Left ventricle myocardium inferior (tissue), 1 donor: ENCODE results near the gene CNKSR3. TPM values are rescaled to one million over a fixed set of nuclear protein-coding genes. Genes with fewer than 3 reads are reported as not detected.

ENCODE experiments used
- DNase-seq: peaks from one replicate; pipeline ENCODE4 v3.0.0-alpha.2; 2020
- H3K27ac ChIP-seq: fragments of 200-600 bp; replicated peaks from 2 replicates; pipeline ENCODE4 v1.8.0; 2021
- H3K27me3 ChIP-seq: fragments of 200-600 bp; 2 replicates; pipeline ENCODE4 v1.8.0; 2021; ENCODE audit warnings: low read depth
- H3K36me3 ChIP-seq: fragments of 200-600 bp; 2 replicates; pipeline ENCODE4 v1.8.0; 2021
- H3K4me1 ChIP-seq: fragments of 200-600 bp; 2 replicates; pipeline ENCODE4 v1.8.0; 2021
- H3K4me3 ChIP-seq: fragments of 200-600 bp; 2 replicates; pipeline ENCODE4 v1.8.0; 2021; ENCODE audit warnings: mild to moderate bottlenecking, moderate library complexity
- H3K9me3 ChIP-seq: fragments of 200-600 bp; replicated peaks from 2 replicates; pipeline ENCODE4 v1.8.0; 2021
- intact Hi-C: fragments of 100-400 bp; cut with micrococcal nuclease; formaldehyde crosslinking; loops from one replicate; pipeline ENCODE4 v1.11.0; 2022
- total RNA-seq: library from RNA; stranded (reverse); fragmentation: NEBNext Ultra II Directional; extraction: Animal tissue kit (Norgen Biotek cat#: 25700); gene quantifications from one replicate; pipeline ENCODE4 v1.2.1, GENCODE V29; 2021
- TF ChIP-seq, protein P1 (sequence below): fragments of 200-600 bp; IDR thresholded peaks from 2 replicates; pipeline ENCODE4 v1.8.0; 2021; ENCODE audit warnings: antibody characterized with exemption, mild to moderate bottlenecking, borderline replicate concordance
- donor health status: DM: no; HTN: yes; CAD: no; lungs with severe emphysema.

The CNKSR3 gene
- total RNA-seq, 1 donor from 2014 or later, result 20.3 TPM

DNA sequence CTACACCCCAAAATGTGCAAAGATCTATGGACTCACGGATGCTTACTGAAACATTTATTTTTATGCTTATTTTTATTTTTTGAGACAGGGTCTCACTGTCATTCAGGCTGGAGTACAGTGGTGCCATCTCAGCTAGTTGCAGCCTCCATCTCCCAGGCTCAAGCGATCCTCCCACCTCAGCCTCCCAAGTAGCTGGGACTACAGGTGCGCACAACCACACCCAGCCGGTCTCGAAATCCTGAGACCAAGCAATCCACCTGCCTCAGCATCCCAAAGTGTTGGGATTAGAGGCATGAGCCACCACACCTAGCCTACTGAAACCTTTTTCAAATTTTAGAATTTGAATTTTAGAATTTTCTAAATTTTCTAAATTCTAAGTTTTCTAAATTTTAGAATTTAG is 103.0 kb downstream of the CNKSR3 start:
- no peak overlapping the region for H3K4me3 ChIP-seq
- no peak for DNase-seq
- no peaks in the 10 kb centered on the region for H3K27me3 ChIP-seq
- TF ChIP-seq, protein P1, sequence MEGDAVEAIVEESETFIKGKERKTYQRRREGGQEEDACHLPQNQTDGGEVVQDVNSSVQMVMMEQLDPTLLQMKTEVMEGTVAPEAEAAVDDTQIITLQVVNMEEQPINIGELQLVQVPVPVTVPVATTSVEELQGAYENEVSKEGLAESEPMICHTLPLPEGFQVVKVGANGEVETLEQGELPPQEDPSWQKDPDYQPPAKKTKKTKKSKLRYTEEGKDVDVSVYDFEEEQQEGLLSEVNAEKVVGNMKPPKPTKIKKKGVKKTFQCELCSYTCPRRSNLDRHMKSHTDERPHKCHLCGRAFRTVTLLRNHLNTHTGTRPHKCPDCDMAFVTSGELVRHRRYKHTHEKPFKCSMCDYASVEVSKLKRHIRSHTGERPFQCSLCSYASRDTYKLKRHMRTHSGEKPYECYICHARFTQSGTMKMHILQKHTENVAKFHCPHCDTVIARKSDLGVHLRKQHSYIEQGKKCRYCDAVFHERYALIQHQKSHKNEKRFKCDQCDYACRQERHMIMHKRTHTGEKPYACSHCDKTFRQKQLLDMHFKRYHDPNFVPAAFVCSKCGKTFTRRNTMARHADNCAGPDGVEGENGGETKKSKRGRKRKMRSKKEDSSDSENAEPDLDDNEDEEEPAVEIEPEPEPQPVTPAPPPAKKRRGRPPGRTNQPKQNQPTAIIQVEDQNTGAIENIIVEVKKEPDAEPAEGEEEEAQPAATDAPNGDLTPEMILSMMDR, result no peak
- intact Hi-C loops, result no loop called here
- peaks cover 50% of the 10 kb centered on the region for H3K4me1 ChIP-seq
- peaks cover 19% of the 10 kb centered on the region for H3K36me3 ChIP-seq
- H3K9me3 ChIP-seq, result no peaks in the 10 kb centered on the region
- no peak overlapping the region for H3K27ac ChIP-seq

DNA sequence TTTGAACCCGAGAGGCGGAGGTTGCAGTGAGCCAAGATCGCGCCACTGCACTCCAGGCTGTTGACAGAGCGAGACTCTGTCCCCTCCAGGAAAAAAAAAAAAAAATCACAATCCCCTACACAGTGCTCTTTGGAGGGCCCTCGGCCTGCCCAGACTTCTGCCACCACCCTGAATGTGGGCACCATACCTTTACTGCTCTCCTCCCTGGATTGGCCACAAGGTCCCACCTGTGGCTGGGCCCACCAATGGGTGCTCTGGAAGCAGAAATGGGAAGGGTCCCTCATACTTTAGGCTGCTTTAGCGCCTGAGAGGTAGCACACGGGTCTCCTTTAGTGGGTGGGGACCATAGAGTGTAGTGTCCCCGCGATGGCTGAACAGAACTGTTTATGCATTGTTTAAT is 103.6 kb downstream of the CNKSR3 start:
- Histone ChIP-seq H3K9me3 (no peaks in the 10 kb centered on the region), H3K36me3 (peaks cover 19% of the 10 kb centered on the region), H3K27ac (no peak overlapping the region), H3K4me1 (peaks cover 45% of the 10 kb centered on the region), H3K27me3 (no peaks in the 10 kb centered on the region), H3K4me3 (no peak overlapping the region)
- no peak for DNase-seq
- TF ChIP-seq, protein P1, result no peak
- intact Hi-C loops, result no loop called here

DNA sequence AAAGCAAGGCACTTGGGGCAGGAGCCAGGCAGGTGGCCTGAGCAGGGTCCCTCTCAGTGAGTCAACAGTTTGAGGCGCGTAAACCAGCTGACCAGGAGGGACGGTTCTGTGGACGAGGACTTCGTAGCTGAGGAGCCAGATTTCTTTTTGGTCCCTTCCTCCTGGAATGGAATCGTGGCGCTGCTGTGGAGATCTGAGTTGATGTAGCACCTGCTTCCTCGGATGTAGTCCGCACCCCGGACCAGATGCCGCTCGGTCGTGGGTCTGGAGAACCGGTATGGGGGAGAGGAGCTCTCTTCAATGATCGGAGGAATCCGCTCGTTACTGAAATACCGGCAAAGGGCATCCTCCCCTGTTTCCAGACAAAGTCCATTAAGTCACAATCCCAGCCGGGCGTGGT is 104.2 kb downstream of the CNKSR3 start:
- intact Hi-C loops, result no loop called here
- TF ChIP-seq, protein P1, result no peak

DNA sequence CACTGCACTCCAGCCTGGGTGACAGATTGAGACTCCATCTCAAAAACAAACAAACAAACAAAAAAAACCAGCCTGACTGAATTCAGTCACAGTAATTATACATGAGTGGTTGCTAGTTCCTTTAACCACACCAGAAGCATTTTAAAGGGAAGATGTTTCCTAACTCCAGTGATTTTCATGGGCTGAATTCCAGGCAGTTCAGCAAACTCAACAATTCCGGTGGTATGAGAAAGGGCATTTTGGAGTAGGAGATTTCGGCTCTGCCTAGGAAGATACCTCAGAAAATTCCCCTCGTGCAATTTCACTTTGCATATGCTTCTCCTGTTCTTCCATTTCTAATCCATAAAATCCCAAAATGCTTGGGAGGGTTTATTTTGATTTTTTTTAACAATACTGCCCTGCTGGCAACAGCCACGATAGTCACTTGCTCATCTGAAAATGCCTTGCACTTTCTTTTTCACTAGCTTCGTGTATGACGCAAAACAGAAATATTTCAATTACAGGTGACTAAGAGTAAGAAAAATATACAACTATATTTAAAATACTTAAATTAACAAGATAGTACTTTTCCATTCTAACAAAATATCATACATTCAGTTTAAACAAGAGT is 105.6 kb downstream of the CNKSR3 start:
- Histone ChIP-seq H3K27ac (no peak overlapping the region), H3K27me3 (no peaks in the 10 kb centered on the region), H3K9me3 (no peaks in the 10 kb centered on the region), H3K4me1 (peaks cover 25% of the 10 kb centered on the region), H3K36me3 (peaks cover 31% of the 10 kb centered on the region), H3K4me3 (no peak overlapping the region)
- TF ChIP-seq, protein P1, result no peak
- no peak for DNase-seq
- intact Hi-C loops, result no loop called here

More for the DNA sequence above, 104.2 kb downstream of the CNKSR3 start:
- H3K27me3 ChIP-seq, result no peaks in the 10 kb centered on the region
- H3K36me3 ChIP-seq, result peaks cover 25% of the 10 kb centered on the region
- peaks cover 39% of the 10 kb centered on the region for H3K4me1 ChIP-seq
- H3K9me3 ChIP-seq, result no peaks in the 10 kb centered on the region
- H3K4me3 ChIP-seq, result no peak overlapping the region
- no peak overlapping the region for H3K27ac ChIP-seq
- DNase-seq, result no peak

DNA sequence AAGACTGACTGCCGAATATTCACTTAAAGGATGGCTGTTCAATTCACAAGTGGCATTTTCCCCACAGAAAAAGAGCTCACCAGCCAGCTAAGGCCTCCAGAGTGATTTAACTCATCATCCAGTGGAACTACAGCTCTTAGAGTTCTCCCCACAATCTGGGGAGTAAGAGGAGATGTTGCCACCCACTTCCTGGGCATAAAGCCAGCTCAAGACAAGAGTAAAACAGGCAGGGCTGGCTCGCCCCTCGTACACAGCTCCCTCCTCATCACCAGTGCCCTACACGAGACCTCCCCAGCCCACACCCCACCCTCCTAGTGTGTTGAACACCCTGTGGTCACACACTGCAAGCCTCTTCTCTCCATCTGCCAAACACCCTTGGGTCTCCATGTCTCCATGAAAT is 106.7 kb downstream of the CNKSR3 start:
- H3K27ac ChIP-seq, result no peak overlapping the region
- DNase-seq, result no peak
- intact Hi-C loops, result no loop called here

More for the DNA sequence above, 106.7 kb downstream of the CNKSR3 start:
- H3K9me3 ChIP-seq, result no peaks in the 10 kb centered on the region
- H3K36me3 ChIP-seq, result peaks cover 31% of the 10 kb centered on the region
- H3K4me3 ChIP-seq, result no peak overlapping the region
- TF ChIP-seq, protein P1, result no peak
- no peaks in the 10 kb centered on the region for H3K27me3 ChIP-seq
- H3K4me1 ChIP-seq, result peaks cover 14% of the 10 kb centered on the region
